CD4-positive, alpha-beta T cell (primary cell): Measurements from ENCODE around the gene TRAPPC3. TPM values are rescaled to one million over a fixed set of nuclear protein-coding genes. Genes with fewer than 3 reads are reported as not detected.
"Not testable (repeated sequence)": the region's sequence is repeated elsewhere in the genome, so short reads cannot be mapped to it uniquely, and the experiment has no call there.

Experiments used
- ATAC-seq: fragments of 200-7000 bp; cut with Tn5 transposase; one replicate; pipeline ENCODE4 v1.10.0; 2022; ENCODE audit warnings: mild to moderate bottlenecking; ENCODE audit not compliant: poor library complexity
- CTCF ChIA-PET: fragments of 350-600 bp; sonication (Branson Sonifier 250); formaldehyde crosslinking; loops from one replicate; lab custom pipeline; 2021; ENCODE audit warnings: antibody characterized with exemption, inconsistent platforms; lab: Charles Lee
- POLR2A ChIA-PET: fragments of 350-600 bp; sonication (Branson Sonifier 250); formaldehyde crosslinking; loops from one replicate; lab custom pipeline; 2021; ENCODE audit warnings: antibody characterized with exemption, inconsistent platforms; lab: Charles Lee
- DNase-seq, 14 experiments: peaks; one replicate each; pipeline ENCODE4 v3.0.0-alpha.2; 2013 to 2020; ENCODE audit warnings: mixed read lengths in 2 of 14
- H3K27ac ChIP-seq, 2 donors: one replicate each; pipeline versions ENCODE4 v1.5.1 to v1.7.0; 2013; ENCODE audit warnings: low read length in 2 of 2, low read depth in 1 of 2, mild to moderate bottlenecking in 1 of 2
- H3K27me3 ChIP-seq, 2 experiments: 1 replicate in 1 of 2; 2 replicates in 1 of 2; pipeline versions ENCODE4 v1.6.1 to v1.7.0; 2013; ENCODE audit warnings: low read length in 2 of 2, control low read depth in 1 of 2, mild to moderate bottlenecking in 1 of 2, moderate library complexity in 1 of 2; ENCODE audit not compliant: insufficient read depth in 2 of 2, control insufficient read depth in 1 of 2
- H3K36me3 ChIP-seq: one replicate; pipeline ENCODE4 v1.6.1; 2013; ENCODE audit warnings: low read length, control low read depth; ENCODE audit not compliant: insufficient read depth
- H3K4me1 ChIP-seq: one replicate; pipeline ENCODE4 v1.6.1; 2013; ENCODE audit warnings: low read length, control low read depth; ENCODE audit not compliant: insufficient read depth
- H3K4me3 ChIP-seq: one replicate; pipeline ENCODE4 v1.5.1; 2013; ENCODE audit warnings: mild to moderate bottlenecking, low read length, moderate library complexity
- H3K9me3 ChIP-seq, 2 experiments: 1 replicate in 1 of 2; 2 replicates in 1 of 2; pipeline versions ENCODE4 v1.6.1 to v1.7.0; 2013; ENCODE audit warnings: low read length in 2 of 2, mild to moderate bottlenecking in 2 of 2, control low read depth in 1 of 2, moderate library complexity in 1 of 2; ENCODE audit not compliant: control insufficient read depth in 1 of 2, insufficient read depth in 1 of 2
- H3K27ac Mint-ChIP-seq: one replicate; pipeline ENCODE4 v1.8.0; 2020; ENCODE audit warnings: mixed read lengths
- H3K27me3 Mint-ChIP-seq: one replicate; pipeline ENCODE4 v1.8.0; 2021; ENCODE audit warnings: mixed read lengths
- H3K36me3 Mint-ChIP-seq: one replicate; pipeline ENCODE4 v1.8.0; 2021; ENCODE audit warnings: low read depth, mixed read lengths
- H3K4me1 Mint-ChIP-seq: one replicate; pipeline ENCODE4 v1.8.0; 2021; ENCODE audit warnings: low read depth, mixed read lengths
- H3K4me3 Mint-ChIP-seq: one replicate; pipeline ENCODE4 v1.8.0; 2020; ENCODE audit warnings: mild to moderate bottlenecking, mixed read lengths
- H3K9me3 Mint-ChIP-seq: one replicate; pipeline ENCODE4 v1.8.0; 2020; ENCODE audit warnings: mixed read lengths
- CTCF ChIP-seq: fragments of 200-600 bp; IDR thresholded peaks from one replicate; pipeline ENCODE4 v1.8.0; 2022; ENCODE audit warnings: antibody characterized with exemption, mild to moderate bottlenecking
- intact Hi-C, 2 experiments: fragments of 100-400 bp; cut with DNase I in 1 of 2; cut with micrococcal nuclease in 1 of 2; formaldehyde crosslinking; loops; one replicate each; pipeline versions ENCODE4 v1.15.1 to v1.9.0; 2023 to 2025; cut with DNase I, micrococcal nuclease
- polyA plus RNA-seq, 2 donors: library from polyadenylated mRNA; unstranded; fragments of 120-200 nt; gene quantifications; one replicate each; pipeline ENCODE4 v1.2.1, GENCODE V29; 2013
- total RNA-seq, 174 experiments: library from RNA in 2 of 174; stranded (reverse) in 2 of 174; gene quantifications; one replicate each; pipeline ENCODE4 v1.2.3 and lab custom pipeline; 2021 to 2026

TRAPPC3 gene
- total RNA-seq (10 to 100 TPM; 18.4 to 21.3 TPM), total RNA-seq (lab: John Stamatoyannopoulos, UW) (25.9 to 70.6 (median 47.9) reads per million in 172 experiments)
- 59.2 TPM for polyA plus RNA-seq (2013, experiment 1 of 2)
- 54.0 TPM for polyA plus RNA-seq (2013, experiment 2 of 2)

GRCh38 chr1:36149237-36149972, at the start of gene TRAPPC3:
Gene TRAPPC3, minus strand, starts transcription at chr1:36149486. Its CDS starts 108 bp downstream, at chr1:36149378.
- peaks cover 65% of the 10 kb centered on the region for H3K4me1 ChIP-seq
- CTCF ChIA-PET, result interaction anchor here (0.6 to 4.0 kb wide), 36 partner anchors 8 to 270 kb away, joined by 3 to 114 read pairs (median 6); partner anchors contain the start of genes ADPRS, AGO1, AGO3 and SH3D21
- intact Hi-C loops, result loop anchor here (1.0 to 5.0 kb wide), 10 partner anchors 13 to 271 kb away; partner anchors contain the start of genes THRAP3 (in 2 of the 2), ADPRS (in 1 of the 2), AGO3 (in 1 of the 2) and STK40 (in 1 of the 2)

GRCh38 chr1:36198641-36199040, 49.4 kb upstream of the TRAPPC3 start:
- Histone ChIP-seq H3K9me3 (no peaks in the 10 kb centered on the region), H3K27ac (no peak overlapping the region), H3K4me3 (no peak overlapping the region), H3K36me3 (no peaks in the 10 kb centered on the region), H3K27me3 (no peaks in the 10 kb centered on the region), H3K4me1 (no peaks in the 10 kb centered on the region)
- ChIA-PET POLR2A (no interaction called here), CTCF (no interaction called here)
- H3K27me3 Mint-ChIP-seq, result no peaks in the 10 kb centered on the region
- no peaks in the 10 kb centered on the region for H3K4me1 Mint-ChIP-seq
- no peak overlapping the region for H3K27ac Mint-ChIP-seq
- no peaks in the 10 kb centered on the region for H3K9me3 Mint-ChIP-seq
- no peaks in the 10 kb centered on the region for H3K36me3 Mint-ChIP-seq
- no peak for TF ChIP-seq CTCF
- no peak for ATAC-seq
- DNase-seq, result no peak
- intact Hi-C loops, result no loop called here
- no peak overlapping the region for H3K4me3 Mint-ChIP-seq

More at GRCh38 chr1:36149237-36149972, at the start of gene TRAPPC3:
- H3K4me3 Mint-ChIP-seq, result peak within 1 kb of the TSS; percentile 98
- no peaks in the 10 kb centered on the region for H3K27me3 Mint-ChIP-seq
- Histone ChIP-seq H3K9me3 (no peaks in the 10 kb centered on the region), H3K36me3 (no peaks in the 10 kb centered on the region), H3K27me3 (no peaks in the 10 kb centered on the region), H3K27ac (peak within 1 kb of the TSS; percentile 92 to 95), H3K4me3 (peak within 1 kb of the TSS; percentile 81)
- POLR2A ChIA-PET, result interaction anchor here (0.5 to 5.1 kb wide), 24 partner anchors 9 to 1325 kb away, joined by 3 to 194 read pairs (median 4); partner anchors contain the start of genes AGO3, SH3D21, STK40 and THRAP3
- no peaks in the 10 kb centered on the region for H3K9me3 Mint-ChIP-seq
- H3K36me3 Mint-ChIP-seq, result peaks cover 8% of the 10 kb centered on the region
- DNase-seq (peak; percentile 98 to 100 (median 99)), ATAC-seq (peak; percentile 88)
- H3K4me1 Mint-ChIP-seq, result peaks cover 73% of the 10 kb centered on the region
- peak within 1 kb of the TSS; percentile 95 for H3K27ac Mint-ChIP-seq
- TF ChIP-seq CTCF, result peak; percentile 84

GRCh38 chr1:36196805-36197204, 47.5 kb upstream of the TRAPPC3 start:
- H3K9me3 ChIP-seq, CTCF ChIA-PET, H3K27ac ChIP-seq, H3K4me1 Mint-ChIP-seq, H3K4me1 ChIP-seq, H3K36me3 Mint-ChIP-seq, H3K9me3 Mint-ChIP-seq, H3K4me3 Mint-ChIP-seq, H3K4me3 ChIP-seq, H3K36me3 ChIP-seq, ATAC-seq, intact Hi-C loops, DNase-seq, H3K27me3 Mint-ChIP-seq, H3K27me3 ChIP-seq, H3K27ac Mint-ChIP-seq, POLR2A ChIA-PET: not testable (repeated sequence)
